NB4 (cell line): ENCODE measurements around the gene TYW1.
"Not testable (repeated sequence)": the region's sequence is repeated elsewhere in the genome, so short reads cannot be mapped to it uniquely, and the experiment has no call there.

Experiments
- CTCF ChIP-seq: IDR thresholded peaks from one replicate; pipeline ENCODE4 v1.5.1; 2012; ENCODE audit warnings: low read depth, low read length
- MYC ChIP-seq: IDR thresholded peaks from 2 replicates; pipeline ENCODE4 v1.6.1; 2011; ENCODE audit warnings: low read depth, low read length
- POLR2A ChIP-seq: IDR thresholded peaks from 2 replicates; pipeline ENCODE4 v1.6.1; 2011; ENCODE audit warnings: mild to moderate bottlenecking; ENCODE audit not compliant: insufficient read length; ENCODE audit errors: extremely low read depth
- TF ChIP-seq, protein P1 (sequence below): IDR thresholded peaks from 2 replicates; pipeline ENCODE4 v1.6.1; 2011; ENCODE audit warnings: low read depth, low read length

- not testable (repeated sequence) for TF ChIP-seq CTCF, POLR2A, MYC
- TF ChIP-seq, protein P1, sequence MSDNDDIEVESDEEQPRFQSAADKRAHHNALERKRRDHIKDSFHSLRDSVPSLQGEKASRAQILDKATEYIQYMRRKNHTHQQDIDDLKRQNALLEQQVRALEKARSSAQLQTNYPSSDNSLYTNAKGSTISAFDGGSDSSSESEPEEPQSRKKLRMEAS: not testable (repeated sequence)
Measured at GRCh38 chr7:66979013-66979412, 17.6 kb upstream of the TYW1 start.
